Colonic mucosa (tissue), 4 donors: Measurements from ENCODE around the gene SLC9A9. TPM values are rescaled to one million over a fixed set of nuclear protein-coding genes. Genes with fewer than 3 reads are reported as not detected.

Experiments used
- DNase-seq: peaks from one replicate; pipeline ENCODE4 v3.0.0-alpha.2; 2020
- H3K27ac ChIP-seq: fragments of 200-600 bp; one replicate; pipeline ENCODE4 v1.8.0; 2021
- H3K27me3 ChIP-seq: fragments of 200-600 bp; one replicate; pipeline ENCODE4 v1.8.0; 2021
- H3K36me3 ChIP-seq: fragments of 200-600 bp; one replicate; pipeline ENCODE4 v1.8.0; 2021
- H3K4me1 ChIP-seq: fragments of 200-600 bp; one replicate; pipeline ENCODE4 v1.8.0; 2021; ENCODE audit warnings: mild to moderate bottlenecking
- H3K4me3 ChIP-seq: fragments of 200-600 bp; one replicate; pipeline ENCODE4 v1.8.0; 2021
- H3K9ac ChIP-seq, 2 donors: one replicate each; pipeline ENCODE4 v1.7.0; 2013; ENCODE audit warnings: control low read depth in 2 of 2, low read depth in 2 of 2, low read length in 2 of 2
- H3K9me3 ChIP-seq: fragments of 200-600 bp; one replicate; pipeline ENCODE4 v1.8.0; 2021
- intact Hi-C: fragments of 100-400 bp; cut with DNase I; formaldehyde crosslinking; loops from one replicate; pipeline ENCODE4 v1.14.1; 2022
- total RNA-seq, 2 donors: library from RNA; stranded (reverse); fragmentation: NEBNext Ultra II Directional in 1 of 2; extraction: Animal tissue kit (Norgen Biotek cat#: 25700) in 1 of 2; gene quantifications; one replicate each; pipeline ENCODE4 v1.2.1, GENCODE V29; 2021
- TF ChIP-seq, protein P1 (sequence below): fragments of 200-600 bp; IDR thresholded peaks from one replicate; pipeline ENCODE4 v1.8.0; 2022; ENCODE audit warnings: antibody characterized with exemption, mild to moderate bottlenecking
- donor health status: healthy.
- donor health status: DM: no; HTN: no; CAD: no.
- donor health status: DM: no; HTN: no; CAD: no.

Gene SLC9A9
- total RNA-seq, 2 donors from 2014 or later = 2.5 to 6.5 TPM

DNA sequence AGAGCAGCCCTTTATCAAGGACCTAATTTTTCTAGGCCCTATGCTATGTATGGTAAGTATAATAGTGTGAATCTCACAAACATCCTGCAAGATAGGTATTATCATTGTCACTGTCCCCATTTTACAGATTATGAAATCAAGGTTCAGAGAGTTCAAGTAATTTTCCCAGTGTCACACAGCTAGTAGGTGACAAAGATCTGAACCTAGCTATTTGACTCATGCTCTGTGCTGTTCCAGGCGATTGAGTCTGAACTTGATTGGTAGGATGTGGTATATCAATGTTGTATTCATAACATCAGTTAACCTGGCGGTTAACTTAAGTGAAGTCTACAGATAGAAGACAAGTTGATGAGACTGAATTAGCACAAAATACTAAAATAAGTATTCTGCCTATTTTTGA is 498.8 kb downstream of the SLC9A9 start:
- H3K9ac ChIP-seq = no peak overlapping the region
- no peaks in the 10 kb centered on the region for H3K9me3 ChIP-seq
- no peaks in the 10 kb centered on the region for H3K4me1 ChIP-seq
- TF ChIP-seq, protein P1, sequence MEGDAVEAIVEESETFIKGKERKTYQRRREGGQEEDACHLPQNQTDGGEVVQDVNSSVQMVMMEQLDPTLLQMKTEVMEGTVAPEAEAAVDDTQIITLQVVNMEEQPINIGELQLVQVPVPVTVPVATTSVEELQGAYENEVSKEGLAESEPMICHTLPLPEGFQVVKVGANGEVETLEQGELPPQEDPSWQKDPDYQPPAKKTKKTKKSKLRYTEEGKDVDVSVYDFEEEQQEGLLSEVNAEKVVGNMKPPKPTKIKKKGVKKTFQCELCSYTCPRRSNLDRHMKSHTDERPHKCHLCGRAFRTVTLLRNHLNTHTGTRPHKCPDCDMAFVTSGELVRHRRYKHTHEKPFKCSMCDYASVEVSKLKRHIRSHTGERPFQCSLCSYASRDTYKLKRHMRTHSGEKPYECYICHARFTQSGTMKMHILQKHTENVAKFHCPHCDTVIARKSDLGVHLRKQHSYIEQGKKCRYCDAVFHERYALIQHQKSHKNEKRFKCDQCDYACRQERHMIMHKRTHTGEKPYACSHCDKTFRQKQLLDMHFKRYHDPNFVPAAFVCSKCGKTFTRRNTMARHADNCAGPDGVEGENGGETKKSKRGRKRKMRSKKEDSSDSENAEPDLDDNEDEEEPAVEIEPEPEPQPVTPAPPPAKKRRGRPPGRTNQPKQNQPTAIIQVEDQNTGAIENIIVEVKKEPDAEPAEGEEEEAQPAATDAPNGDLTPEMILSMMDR = no peak
- no peak overlapping the region for H3K4me3 ChIP-seq
- no peaks in the 10 kb centered on the region for H3K27me3 ChIP-seq
- H3K27ac ChIP-seq = no peak overlapping the region
- H3K36me3 ChIP-seq = no peaks in the 10 kb centered on the region
- DNase-seq = no peak
- intact Hi-C loops = no loop called here

DNA sequence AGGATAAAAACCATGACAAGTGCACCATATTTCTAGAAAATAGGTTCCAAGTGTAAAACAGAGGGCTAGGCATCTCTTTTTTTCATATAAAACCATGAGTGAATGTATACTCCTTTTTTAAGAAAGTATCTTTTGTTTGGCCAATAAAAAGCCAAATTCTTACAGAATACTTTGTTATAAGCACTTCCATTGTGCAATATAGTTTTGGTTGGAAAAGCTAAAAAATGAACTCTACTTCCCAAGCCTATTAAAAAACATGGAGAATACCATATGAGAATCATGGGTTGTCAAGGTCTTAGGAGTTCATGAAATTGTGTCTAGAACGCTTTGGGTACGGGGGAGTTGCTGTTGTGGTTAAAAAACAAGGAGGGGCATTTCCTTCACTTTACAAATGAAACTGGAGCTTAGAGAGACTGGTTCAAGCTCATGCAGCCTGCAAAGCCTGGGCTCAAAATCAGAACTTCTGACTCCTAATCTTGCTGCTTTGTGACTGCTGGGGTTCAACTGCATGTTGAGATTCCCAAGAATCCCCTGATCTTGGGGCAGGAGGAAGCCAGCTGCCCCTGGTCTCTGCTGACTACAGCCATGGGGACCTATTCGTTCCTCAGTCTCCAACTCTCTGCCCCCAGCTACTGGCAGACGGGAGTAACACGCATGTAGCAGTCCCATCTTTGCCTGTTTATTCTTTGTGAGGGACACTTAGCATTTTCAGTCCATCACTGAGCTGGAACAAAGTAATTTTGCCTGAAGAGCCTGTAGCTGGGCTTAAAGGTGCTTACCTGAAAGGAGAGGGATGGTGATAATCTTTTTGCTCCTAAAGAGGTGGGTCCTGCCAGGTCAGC is 499.6 kb downstream of the SLC9A9 start:
- no peaks in the 10 kb centered on the region for H3K36me3 ChIP-seq
- H3K27ac ChIP-seq = no peak overlapping the region
- H3K4me1 ChIP-seq = no peaks in the 10 kb centered on the region
- H3K9me3 ChIP-seq = no peaks in the 10 kb centered on the region
- H3K27me3 ChIP-seq = no peaks in the 10 kb centered on the region
- intact Hi-C loops = no loop called here
- TF ChIP-seq, protein P1 = no peak
- no peak for DNase-seq
- H3K4me3 ChIP-seq = no peak overlapping the region
- H3K9ac ChIP-seq = no peak overlapping the region

DNA sequence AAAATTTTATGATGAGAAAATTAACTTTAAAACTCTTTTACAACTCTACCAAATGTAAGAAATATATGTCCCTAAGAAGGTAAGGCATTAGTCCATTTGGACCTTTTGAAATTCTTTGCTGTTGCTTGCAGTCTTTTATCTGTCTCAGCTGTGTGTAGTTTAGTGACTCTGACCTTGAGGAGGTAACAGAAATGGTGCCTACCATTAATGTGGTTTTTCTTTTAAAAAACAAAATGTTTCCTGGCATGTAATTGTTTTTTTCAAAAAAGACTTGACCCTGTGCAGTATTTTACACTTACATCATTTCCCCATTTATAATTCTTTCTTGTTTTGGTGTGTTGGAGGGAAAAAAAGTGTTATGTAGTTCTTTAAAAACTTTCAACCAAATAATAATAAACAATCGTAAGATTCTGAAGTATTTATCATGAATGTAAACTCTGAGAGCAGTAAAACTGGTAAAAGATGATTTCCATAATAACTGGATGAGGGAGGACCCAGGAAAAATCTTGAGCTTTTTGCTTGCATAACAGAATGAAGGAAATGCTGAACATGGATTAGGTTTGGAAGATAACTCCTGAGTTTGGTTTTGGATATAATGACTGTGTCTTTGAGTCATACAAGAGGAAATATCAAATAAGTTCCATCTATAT is 503.6 kb downstream of the SLC9A9 start:
- H3K4me1 ChIP-seq = no peaks in the 10 kb centered on the region
- H3K4me3 ChIP-seq = no peak overlapping the region
- intact Hi-C loops = no loop called here
- H3K9ac ChIP-seq = no peak overlapping the region
- DNase-seq = no peak
- H3K9me3 ChIP-seq = no peaks in the 10 kb centered on the region
- TF ChIP-seq, protein P1 = no peak
- H3K36me3 ChIP-seq = no peaks in the 10 kb centered on the region
- H3K27ac ChIP-seq = no peak overlapping the region
- no peaks in the 10 kb centered on the region for H3K27me3 ChIP-seq

DNA sequence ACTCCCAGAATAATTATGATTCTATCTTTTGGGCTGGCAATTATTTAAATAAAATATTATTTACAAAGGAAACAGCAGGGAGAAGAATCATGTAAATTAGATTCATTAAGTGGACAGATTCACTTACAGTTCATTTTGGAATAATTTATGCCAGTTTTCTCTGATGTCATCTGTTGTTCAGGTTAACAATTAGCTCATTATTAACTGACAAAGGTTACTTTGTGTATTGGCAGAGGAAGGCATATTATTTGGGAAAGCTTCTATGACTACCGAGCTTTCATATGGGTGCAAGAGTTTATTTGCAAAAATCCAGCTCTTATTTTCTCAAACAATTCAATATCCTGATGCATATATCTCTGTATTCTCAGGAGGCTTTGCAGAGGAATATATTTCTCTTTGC is 504.3 kb downstream of the SLC9A9 start:
- H3K27ac ChIP-seq = no peak overlapping the region
- no peak overlapping the region for H3K4me3 ChIP-seq
- no peaks in the 10 kb centered on the region for H3K36me3 ChIP-seq
- H3K9me3 ChIP-seq = no peaks in the 10 kb centered on the region
- no peaks in the 10 kb centered on the region for H3K27me3 ChIP-seq
- DNase-seq = no peak
- TF ChIP-seq, protein P1 = no peak
- intact Hi-C loops = no loop called here
- H3K4me1 ChIP-seq = no peaks in the 10 kb centered on the region
- no peak overlapping the region for H3K9ac ChIP-seq

DNA sequence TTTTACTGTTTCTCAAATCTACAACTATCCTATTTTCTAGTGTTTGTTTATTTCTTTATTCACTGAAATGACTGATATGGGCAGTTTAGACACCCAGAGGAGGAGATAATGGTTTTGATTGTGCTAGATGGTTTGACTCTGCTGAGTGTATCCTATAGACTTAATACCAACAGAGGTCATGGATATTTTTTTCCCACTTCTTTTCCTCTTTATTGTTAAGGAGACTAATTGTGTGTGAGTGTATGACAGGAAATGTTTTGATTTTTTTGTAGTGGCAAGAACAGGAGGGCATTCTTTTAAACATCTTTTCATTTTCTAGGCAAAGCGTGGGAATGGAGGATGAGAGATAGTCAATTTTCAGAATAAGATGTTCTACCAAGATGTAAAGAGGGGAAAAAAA is 505.2 kb downstream of the SLC9A9 start:
- no peaks in the 10 kb centered on the region for H3K27me3 ChIP-seq
- no peak overlapping the region for H3K27ac ChIP-seq
- no peaks in the 10 kb centered on the region for H3K9me3 ChIP-seq
- intact Hi-C loops = no loop called here
- no peaks in the 10 kb centered on the region for H3K4me1 ChIP-seq
- H3K9ac ChIP-seq = no peak overlapping the region
- no peaks in the 10 kb centered on the region for H3K36me3 ChIP-seq
- H3K4me3 ChIP-seq = no peak overlapping the region
- no peak for DNase-seq
- TF ChIP-seq, protein P1 = no peak
